Esophagus (tissue), 2 donors: ENCODE results near the gene C9orf57. TPM values are rescaled to one million over a fixed set of nuclear protein-coding genes. Genes with fewer than 3 reads are reported as not detected.
"Not testable (repeated sequence)": the region's sequence is repeated elsewhere in the genome, so short reads cannot be mapped to it uniquely, and the experiment has no call there.

ENCODE experiments used
- H3K27ac ChIP-seq, 2 donors: one replicate each; pipeline ENCODE4 v1.5.1; 2013; ENCODE audit warnings: low read depth in 2 of 2, mild to moderate bottlenecking in 2 of 2, inconsistent platforms in 1 of 2, low read length in 1 of 2, moderate library complexity in 1 of 2
- H3K27me3 ChIP-seq, 2 donors: one replicate each; pipeline ENCODE4 v1.6.1; 2013; ENCODE audit warnings: low read length in 2 of 2, control low read depth in 1 of 2, mild to moderate bottlenecking in 1 of 2; ENCODE audit not compliant: insufficient read depth in 2 of 2, control insufficient read depth in 1 of 2
- H3K36me3 ChIP-seq, 2 donors: one replicate each; pipeline ENCODE4 v1.6.1; 2013; ENCODE audit warnings: low read length in 1 of 2; ENCODE audit not compliant: control insufficient read depth in 2 of 2, insufficient read depth in 2 of 2
- H3K4me1 ChIP-seq, 2 donors: one replicate each; pipeline ENCODE4 v1.6.1; 2013; ENCODE audit warnings: low read length in 1 of 2; ENCODE audit not compliant: control insufficient read depth in 2 of 2, insufficient read depth in 2 of 2
- H3K4me3 ChIP-seq, 2 donors: one replicate each; pipeline ENCODE4 v1.5.1; 2013; ENCODE audit warnings: low read length in 2 of 2, mild to moderate bottlenecking in 2 of 2, low read depth in 1 of 2, moderate library complexity in 1 of 2
- H3K9me3 ChIP-seq, 2 donors: one replicate each; pipeline ENCODE4 v1.6.1; 2013; ENCODE audit warnings: mild to moderate bottlenecking in 2 of 2, low read depth in 1 of 2, low read length in 1 of 2, moderate library complexity in 1 of 2; ENCODE audit not compliant: control insufficient read depth in 2 of 2, insufficient read depth in 1 of 2
- WGBS, 2 donors: extraction: QIAGEN DNeasy Blood & Tissue Kit; methylation state at CpG; one replicate each; pipeline ENCODE4 v1.1.7; 2013; 5-methylcytosine and 5-hydroxymethylcytosine counted together
- polyA plus RNA-seq, 2 donors: library from polyadenylated mRNA; stranded (reverse); fragments of 200-250 nt; gene quantifications; one replicate each; pipeline ENCODE4 v1.2.3, GENCODE V29; 2013
- donor health status: healthy with polysubstance abuse.
- donor health status: Bipolar disorder and iron deficiency.

Gene C9orf57
- polyA plus RNA-seq, 2 donors: not detected

GRCh38 chr9:72037571-72037970 is 22.8 kb downstream of the C9orf57 start:
- Histone ChIP-seq H3K4me1 (no peaks in the 10 kb centered on the region), H3K27me3 (no peaks in the 10 kb centered on the region), H3K4me3 (no peak overlapping the region), H3K36me3 (no peaks in the 10 kb centered on the region), H3K9me3 (no peaks in the 10 kb centered on the region), H3K27ac (no peak overlapping the region)
- WGBS, 2 donors: 58 to 67% methylated on average over 4 of the region's 4 CpGs

- H3K4me1 ChIP-seq: no peaks in the 10 kb centered on the region
- WGBS, 2 donors: 63 to 80% methylated on average over 2 of the region's 2 CpGs
- H3K27ac ChIP-seq: no peak overlapping the region
- H3K36me3 ChIP-seq: no peaks in the 10 kb centered on the region
- no peak overlapping the region for H3K4me3 ChIP-seq
- H3K27me3 ChIP-seq: no peaks in the 10 kb centered on the region
- no peaks in the 10 kb centered on the region for H3K9me3 ChIP-seq
Measured at GRCh38 chr9:72030767-72031166, 29.6 kb downstream of the C9orf57 start.

GRCh38 chr9:72029986-72030385 is 30.4 kb downstream of the C9orf57 start:
- Histone ChIP-seq H3K36me3 (no peaks in the 10 kb centered on the region), H3K27me3 (no peaks in the 10 kb centered on the region), H3K4me3 (no peak overlapping the region), H3K9me3 (no peaks in the 10 kb centered on the region), H3K27ac (no peak overlapping the region), H3K4me1 (no peaks in the 10 kb centered on the region)
- 92 to 100% methylated on average over 1 of the region's 1 CpG for WGBS, 2 donors

GRCh38 chr9:72025906-72026305 is 34.5 kb downstream of the C9orf57 start:
- Histone ChIP-seq H3K27me3 (no peaks in the 10 kb centered on the region), H3K36me3 (no peaks in the 10 kb centered on the region), H3K27ac (peak overlapping the region; percentile 80 to 87), H3K4me1 (no peaks in the 10 kb centered on the region), H3K4me3 (no peak overlapping the region), H3K9me3 (no peaks in the 10 kb centered on the region)
- WGBS, 2 donors: 35 to 45% methylated on average over 3 of the region's 3 CpGs

GRCh38 chr9:72023596-72023995 is 36.8 kb downstream of the C9orf57 start:
- WGBS, 2 donors: 83 to 84% methylated on average over 4 of the region's 4 CpGs
- H3K4me3 ChIP-seq: no peak overlapping the region
- H3K27ac ChIP-seq: no peak overlapping the region
- H3K27me3 ChIP-seq: no peaks in the 10 kb centered on the region
- H3K9me3 ChIP-seq: no peaks in the 10 kb centered on the region
- no peaks in the 10 kb centered on the region for H3K4me1 ChIP-seq
- H3K36me3 ChIP-seq: no peaks in the 10 kb centered on the region

GRCh38 chr9:72022841-72023240 is 37.6 kb downstream of the C9orf57 start:
- Histone ChIP-seq H3K4me1 (no peaks in the 10 kb centered on the region), H3K27ac (peak overlapping the region; percentile 30 to 36), H3K9me3 (no peaks in the 10 kb centered on the region), H3K4me3 (no peak overlapping the region), H3K27me3 (no peaks in the 10 kb centered on the region), H3K36me3 (no peaks in the 10 kb centered on the region)
- WGBS, 2 donors: 47 to 51% methylated on average over 3 of the region's 3 CpGs

GRCh38 chr9:72013292-72013760 is 47.1 kb downstream of the C9orf57 start:
- Histone ChIP-seq H3K4me3 (no peak overlapping the region), H3K4me1 (no peaks in the 10 kb centered on the region), H3K27ac (no peak overlapping the region), H3K27me3 (no peaks in the 10 kb centered on the region), H3K9me3 (no peaks in the 10 kb centered on the region), H3K36me3 (no peaks in the 10 kb centered on the region)
- WGBS, 2 donors: 0 to 13% methylated on average over 1 of the region's 1 CpG

- Histone ChIP-seq H3K36me3 (no peaks in the 10 kb centered on the region), H3K27me3 (no peaks in the 10 kb centered on the region), H3K27ac (no peak overlapping the region), H3K9me3 (no peaks in the 10 kb centered on the region), H3K4me3 (no peak overlapping the region), H3K4me1 (no peaks in the 10 kb centered on the region)
- 61 to 82% methylated on average over 4 of the region's 4 CpGs for WGBS, 2 donors
Measured at GRCh38 chr9:72012646-72013045, 47.8 kb downstream of the C9orf57 start.

- H3K9me3 ChIP-seq, H3K4me1 ChIP-seq, H3K27ac ChIP-seq, H3K36me3 ChIP-seq, H3K27me3 ChIP-seq, H3K4me3 ChIP-seq: not testable (repeated sequence)
- WGBS, 2 donors: 90 to 91% methylated on average over 20 of the region's 20 CpGs
Measured at GRCh38 chr9:72007726-72008125, 52.7 kb downstream of the C9orf57 start.

GRCh38 chr9:72006501-72006900 is 53.9 kb downstream of the C9orf57 start:
- Histone ChIP-seq H3K4me3 (no peak overlapping the region), H3K4me1 (no peaks in the 10 kb centered on the region), H3K9me3 (peaks cover 0 to 3% of the 10 kb centered on the region in 2 donors), H3K27ac (no peak overlapping the region), H3K36me3 (no peaks in the 10 kb centered on the region), H3K27me3 (no peaks in the 10 kb centered on the region)
- WGBS, 2 donors: 69 to 79% methylated on average over 5 of the region's 5 CpGs
